Heart left ventricle (tissue), 16 donors: ENCODE results near the gene SLC47A1. TPM values are rescaled to one million over a fixed set of nuclear protein-coding genes. Genes with fewer than 3 reads are reported as not detected.

Source experiments
- ATAC-seq, 4 donors: fragments of 200-7000 bp; cut with Tn5 transposase; one replicate each; pipeline ENCODE4 v1.9.1; 2020 to 2022; ENCODE audit warnings: moderate library complexity in 4 of 4, mild to moderate bottlenecking in 3 of 4, moderate number of reproducible peaks in 1 of 4
- DNase-seq, 5 donors: peaks; one replicate each; pipeline ENCODE4 v3.0.0-alpha.2; 2020
- H3K27ac ChIP-seq, 12 donors: fragments of 200-600 bp; sonication (generic) in 4 of 12; one replicate each; pipeline versions ENCODE4 v1.5.0 to v1.8.0; 2016 to 2022; ENCODE audit warnings: mild to moderate bottlenecking in 2 of 12
- H3K27me3 ChIP-seq, 9 donors: fragments of 200-600 bp; sonication (generic) in 2 of 9; one replicate each; pipeline versions ENCODE4 v1.5.1 to v1.8.0; 2016 to 2022; ENCODE audit warnings: mild to moderate bottlenecking in 3 of 9
- H3K36me3 ChIP-seq, 9 donors: fragments of 200-600 bp; sonication (generic) in 2 of 9; one replicate each; pipeline versions ENCODE4 v1.5.0 to v1.8.0; 2018 to 2022; ENCODE audit warnings: mild to moderate bottlenecking in 2 of 9
- H3K4me1 ChIP-seq, 12 donors: fragments of 200-600 bp; sonication (generic) in 4 of 12; one replicate each; pipeline versions ENCODE4 v1.5.0 to v1.8.0; 2016 to 2022; ENCODE audit warnings: mild to moderate bottlenecking in 3 of 12
- H3K4me3 ChIP-seq, 12 donors: fragments of 200-600 bp; sonication (generic) in 4 of 12; one replicate each; pipeline versions ENCODE4 v1.5.0 to v1.8.0; 2017 to 2022; ENCODE audit warnings: mild to moderate bottlenecking in 9 of 12, moderate library complexity in 4 of 12
- H3K9me3 ChIP-seq, 12 donors: fragments of 200-600 bp; sonication (generic) in 4 of 12; one replicate each; pipeline versions ENCODE4 v1.5.0 to v1.8.0; 2016 to 2022; ENCODE audit warnings: mild to moderate bottlenecking in 1 of 12
- CTCF ChIP-seq, 12 donors: fragments of 200-600 bp; sonication (generic) in 4 of 12; IDR thresholded peaks; one replicate each; pipeline versions ENCODE4 v1.5.0 to v1.8.0; 2018 to 2022; ENCODE audit warnings: antibody characterized with exemption in 12 of 12, mild to moderate bottlenecking in 5 of 12
- POLR2A ChIP-seq, 2 donors: fragments of 450-650 bp; IDR thresholded peaks; one replicate each; pipeline ENCODE4 v1.6.1; 2017; ENCODE audit warnings: antibody characterized with exemption in 2 of 2, mild to moderate bottlenecking in 2 of 2, moderate library complexity in 2 of 2
- WGBS, 4 donors: extraction: QIAGEN DNeasy Blood & Tissue Kit in 2 of 4; methylation state at CpG; one replicate each; pipeline versions ENCODE4 v1.1.5 to v1.1.7; 2013 to 2018; 5-methylcytosine and 5-hydroxymethylcytosine counted together
- intact Hi-C, 10 donors: fragments of 100-400 bp; cut with DNase I; formaldehyde crosslinking; loops; one replicate each; pipeline versions ENCODE4 v1.11.1 to v1.14.2; 2022
- polyA plus RNA-seq, 2 donors: library from polyadenylated mRNA; stranded (reverse); fragments of 200-250 nt; gene quantifications; one replicate each; pipeline ENCODE4 v1.2.3, GENCODE V29; 2013
- total RNA-seq, 9 donors: library from RNA; depleted of rRNA in 2 of 9; stranded (reverse); fragments of >200 nt in 2 of 9; fragmentation: NEBNext Ultra II Directional in 3 of 9; extraction: Animal tissue kit (Norgen Biotek cat#: 25700) in 3 of 9; gene quantifications; one replicate each; pipeline versions ENCODE4 v1.1.0 to v1.2.4, GENCODE V29; 2016 to 2023
- donor health status: ischemic (EF 13 %, LVEDD 7.1; RV severe dilation, severe dysfunction).
- donor health status: healthy with polysubstance abuse.
- donor health status: DM: no; HTN: yes; CAD: no.
- donor health status: DM: no; HTN: no; CAD: no.
- donor health status: ischemic (EF 25% LVEDD 6.9; RV normal size, moderate dysfunction).
- donor health status: ischemic (EF 25% LVEDD 5.7; RV mildly dilated, moderate dysfunction).
- donor health status: healthy.
- donor health status: DM: yes; HTN: yes; CAD: no.
- donor health status: ischemic (EF 35%, LVEDD 5.7; RV mildly dilated, moderate dysfunction).
- donor health status: nonischemic (EF 11% LVEDD 7.7; RV severe dilation, severe dysfunction).
- donor health status: DM: yes; HTN: yes; CAD: no.
- donor health status: PGD.
- donor health status: ischemic (EF 29% LVEDD 5.4; RV normal size, mild dysfunction).
- donor health status: nonischemic (EF 23%, LVEDD 6.1; RV moderate dilation, normal function).

Gene SLC47A1
- total and polyA plus RNA-seq, 11 donors, result 1.8 to 25.5 (median 10.2) TPM

DNA sequence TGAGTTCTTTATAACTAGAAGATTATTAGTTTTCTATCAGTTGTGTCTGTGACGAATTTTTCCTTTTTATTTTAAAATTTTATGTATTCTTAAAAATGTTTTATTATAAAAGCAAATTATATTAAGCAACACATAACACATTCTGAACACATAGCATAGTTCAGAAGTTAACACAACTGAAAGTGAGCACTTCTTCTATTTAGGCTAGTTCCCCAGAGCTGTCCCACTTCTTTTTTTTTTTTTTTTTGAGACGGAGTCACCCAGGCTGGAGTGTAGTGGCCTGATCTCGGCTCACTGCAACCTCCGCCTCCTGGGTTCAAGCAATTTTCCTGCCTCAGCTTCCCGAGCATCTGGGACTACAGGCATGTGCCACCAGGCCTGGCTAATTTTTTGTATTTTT lies 77.2 kb downstream of the SLC47A1 start:
- intact Hi-C loops, result no loop called here
- 81 to 93% (median 86%) methylated on average over 5 of the region's 5 CpGs for WGBS, 4 donors
- TF ChIP-seq CTCF (IDR thresholded peaks at IDR 0.05) (no peak), POLR2A (IDR thresholded peaks at IDR 0.05) (no peak)
- Histone ChIP-seq H3K4me1 (peaks cover 0 to 11% (median 0%) of the 10 kb centered on the region in 12 donors), H3K36me3 (no peaks in the 10 kb centered on the region), H3K27ac (no peak overlapping the region), H3K4me3 (no peak overlapping the region), H3K27me3 (no peaks in the 10 kb centered on the region), H3K9me3 (no peaks in the 10 kb centered on the region)
- ATAC-seq (no peak), DNase-seq (no peak)

- Histone ChIP-seq H3K27me3 (no peaks in the 10 kb centered on the region), H3K4me1 (peaks cover 0 to 11% (median 0%) of the 10 kb centered on the region in 12 donors), H3K36me3 (no peaks in the 10 kb centered on the region), H3K27ac (no peak overlapping the region), H3K9me3 (peaks cover 0 to 24% (median 15%) of the 10 kb centered on the region in 12 donors), H3K4me3 (no peak overlapping the region)
- intact Hi-C loops, result no loop called here
- DNase-seq (no peak), ATAC-seq (no peak)
- WGBS, 4 donors, result 75 to 82% (median 78%) methylated on average over 10 of the region's 10 CpGs
- TF ChIP-seq POLR2A (IDR thresholded peaks at IDR 0.05) (no peak), CTCF (IDR thresholded peaks at IDR 0.05) (no peak)
These were observed 80.3 kb downstream of the SLC47A1 start for GRCh38 chr17:19613979-19614378.

GRCh38 chr17:19614900-19615299 lies 81.2 kb downstream of the SLC47A1 start:
- peaks cover 0 to 11% (median 0%) of the 10 kb centered on the region in 12 donors for H3K4me1 ChIP-seq
- H3K36me3 ChIP-seq, result no peaks in the 10 kb centered on the region
- DNase-seq (no peak), ATAC-seq (no peak)
- intact Hi-C loops, result no loop called here
- no peak overlapping the region for H3K4me3 ChIP-seq
- peaks cover 0 to 33% (median 24%) of the 10 kb centered on the region in 12 donors for H3K9me3 ChIP-seq
- H3K27me3 ChIP-seq, result no peaks in the 10 kb centered on the region
- no peak overlapping the region for H3K27ac ChIP-seq
- no peak for TF ChIP-seq POLR2A (IDR thresholded peaks at IDR 0.05)
- TF ChIP-seq CTCF (IDR thresholded peaks at IDR 0.05), result no peak
- WGBS, 4 donors, result 89 to 94% (median 91%) methylated on average over 4 of the region's 4 CpGs

GRCh38 chr17:19618015-19618414 lies 84.4 kb downstream of the SLC47A1 start:
- peaks cover 0 to 62% (median 36%) of the 10 kb centered on the region in 12 donors for H3K9me3 ChIP-seq
- WGBS, 4 donors, result 89 to 96% (median 92%) methylated on average over 3 of the region's 3 CpGs
- H3K27me3 ChIP-seq, result no peaks in the 10 kb centered on the region
- no peak overlapping the region for H3K27ac ChIP-seq
- H3K4me1 ChIP-seq, result no peaks in the 10 kb centered on the region
- intact Hi-C loops, result no loop called here
- ATAC-seq, result no peak
- no peak overlapping the region for H3K4me3 ChIP-seq
- DNase-seq, result no peak
- H3K36me3 ChIP-seq, result no peaks in the 10 kb centered on the region
- TF ChIP-seq POLR2A (IDR thresholded peaks at IDR 0.05) (no peak), CTCF (IDR thresholded peaks at IDR 0.05) (no peak)
